ENCODE data around the gene SLC16A3. TPM values are rescaled to one million over a fixed set of nuclear protein-coding genes. Genes with fewer than 3 reads are reported as not detected.

SLC16A3 gene
- total and polyA plus RNA-seq, 2 of the 8 experiments (the other 6 are each of a cell fraction or from before 2014, with no cell fraction given): 3.8 to 8.7 TPM

DNA sequence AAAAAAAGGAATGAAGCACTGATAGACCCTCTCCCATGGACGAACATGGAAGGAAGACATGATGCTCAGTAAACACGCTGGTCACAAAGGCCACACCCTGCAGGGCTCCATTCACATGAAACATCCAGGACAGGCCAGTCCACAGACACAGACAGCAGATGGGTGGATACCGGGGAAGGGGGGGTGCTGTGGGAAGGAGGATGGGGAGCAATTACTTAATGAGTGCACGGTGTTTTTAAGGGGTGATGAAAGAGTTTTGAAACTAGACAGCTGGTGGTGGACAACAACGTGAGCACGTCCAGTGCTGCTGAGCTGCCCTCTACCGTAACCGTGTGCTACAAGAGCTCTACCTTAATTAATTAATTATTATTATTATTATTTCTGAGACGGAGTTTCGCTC, 6.0 kb upstream of the SLC16A3 start:
- no peak for TF ChIP-seq SP1 (IDR thresholded peaks at IDR 0.05; ENCODE audit: low read depth, low read length)
- no peak for TF ChIP-seq HDAC2 (IDR thresholded peaks at IDR 0.05; ENCODE audit: borderline replicate concordance in 1 of 2, low read depth in 2 of 2, low read length in 2 of 2)
- TF ChIP-seq CTBP2 (IDR thresholded peaks at IDR 0.05; ENCODE audit: borderline replicate concordance, insufficient read depth, insufficient read length, low read length): no peak
- TF ChIP-seq RNF2 (IDR thresholded peaks at IDR 0.05; ENCODE audit: borderline replicate concordance, low read depth, low read length, missing control alignments, poor library complexity, severe bottlenecking): no peak
- TF ChIP-seq PHF8 (conservative IDR thresholded peaks at IDR 0.05; ENCODE audit: low read depth, low read length): no peak
- no peak for TF ChIP-seq CBX5 (IDR thresholded peaks at IDR 0.05; ENCODE audit: low read depth, low read length)
- TF ChIP-seq KDM1A (IDR thresholded peaks at IDR 0.05; ENCODE audit: borderline replicate concordance, low read length): no peak
- no peak for TF ChIP-seq HDAC6 (IDR thresholded peaks at IDR 0.05; ENCODE audit: low read depth, low read length)
- TF ChIP-seq CBX8 (IDR thresholded peaks at IDR 0.05; ENCODE audit: borderline replicate concordance, low read depth, low read length): no peak
- no peak for TF ChIP-seq NRF1 (IDR thresholded peaks at IDR 0.05; ENCODE audit: low read depth, low read length)
- TF ChIP-seq BCL11A (IDR thresholded peaks at IDR 0.05; ENCODE audit: low read depth in 2 of 2, low read length in 2 of 2): no peak
- TF ChIP-seq BRCA1 (IDR thresholded peaks at IDR 0.05; ENCODE audit: low read depth, low read length): no peak
- FAIRE-seq (no peak), DNase-seq (ENCODE audit: low read depth in 1 of 2, low spot score in 2 of 2) (no peak)
- Histone ChIP-seq H3K4me3 (ENCODE audit: extremely low read depth in 1 of 4, insufficient read depth in 2 of 4, low read depth in 3 of 4, low read length in 4 of 4) (no peak overlapping the region), H3K4me2 (ENCODE audit: insufficient read depth in 1 of 2, low read depth in 2 of 2, low read length in 2 of 2) (no peak overlapping the region), H3K79me2 (ENCODE audit: control insufficient read depth in 1 of 2, insufficient read depth in 2 of 2, low read length in 2 of 2) (no peaks in the 10 kb centered on the region), H2BK120ac (replicated peaks; ENCODE audit: low read depth, low read length) (no peak overlapping the region), H4K91ac (replicated peaks; ENCODE audit: insufficient read length, low read length) (no peak overlapping the region), H4K5ac (ENCODE audit: insufficient read length, low read depth, low read length) (no peak overlapping the region), H3K9me3 (ENCODE audit: insufficient read depth in 2 of 2, low read depth in 1 of 2, low read length in 1 of 2) (no peaks in the 10 kb centered on the region), H3K23me2 (ENCODE audit: low read depth, low read length) (no peaks in the 10 kb centered on the region), H3K27me3 (replicated peaks in 1 of 4; ENCODE audit: control insufficient read depth in 3 of 4, extremely low read depth in 1 of 4, insufficient read depth in 3 of 4, low read length in 3 of 4) (peaks cover 0 to 17% (median 13%) of the 10 kb centered on the region in 4 experiments; a peak in 6 of 7 replicates), H4K8ac (ENCODE audit: extremely low read depth, insufficient read depth, low read length) (no peak overlapping the region), H4K20me1 (replicated peaks in 1 of 2; ENCODE audit: control insufficient read depth in 1 of 2, insufficient read depth in 2 of 2, low read length in 2 of 2) (peaks cover 0 to 4% of the 10 kb centered on the region in 2 experiments), H3K79me1 (ENCODE audit: low read depth, low read length) (no peaks in the 10 kb centered on the region; the same call in 1 of the 2 replicates), H3K23ac (ENCODE audit: insufficient read length) (no peak overlapping the region), H2BK20ac (ENCODE audit: low read length) (no peak overlapping the region), H3K18ac (ENCODE audit: extremely low read depth, low read length) (no peak overlapping the region), H2BK12ac (ENCODE audit: low read depth, low read length) (no peak overlapping the region), H2BK15ac (ENCODE audit: low read length) (no peak overlapping the region), H3K4ac (replicated peaks; ENCODE audit: insufficient read length, low read depth, low read length) (no peak overlapping the region), H3K14ac (ENCODE audit: insufficient read length) (no peak overlapping the region), H2BK5ac (ENCODE audit: low read depth, low read length) (no peak overlapping the region), H3K27ac (ENCODE audit: low read depth, low read length) (no peak overlapping the region), H3K9ac (replicated peaks in 1 of 4; ENCODE audit: extremely low read depth in 1 of 4, low read depth in 3 of 4, low read length in 3 of 4) (no peak overlapping the region), H2AK5ac (ENCODE audit: low read depth, low read length) (no peak overlapping the region), H3K56ac (replicated peaks; ENCODE audit: insufficient read length, low read depth, low read length) (no peak overlapping the region), H3K36me3 (ENCODE audit: control insufficient read depth in 2 of 4, insufficient read depth in 4 of 4, low read length in 3 of 4) (no peaks in the 10 kb centered on the region), H2AFZ (ENCODE audit: low read length) (no peak overlapping the region), H3K4me1 (replicated peaks in 1 of 4; ENCODE audit: control insufficient read depth in 3 of 4, insufficient read depth in 4 of 4, low read length in 3 of 4) (no peaks in the 10 kb centered on the region)
- CTCF ChIA-PET (ENCODE audit: partially characterized antibody): interaction anchor here (0.7 kb wide), 1 partner anchor 103 kb away, joined by 3 read pairs; no protein-coding TSS in a partner anchor
- 81% methylated on average over 10 of the region's 10 CpGs; no CpG with 5 or more reads in 1 of the 2 experiments for WGBS, 2 experiments (ENCODE audit: extremely low coverage in 1 of 2, insufficient coverage in 1 of 2, insufficient read length in 1 of 2, insufficient replicate concordance in 2 of 2, low coverage in 1 of 2, low lambda C conversion rate in 2 of 2, missing lambda C conversion rate in 1 of 2)
- POLR2A ChIA-PET (ENCODE audit: partially characterized antibody): interaction anchor here (0.6 to 0.7 kb wide), 3 partner anchors 68 to 159 kb away, joined by 3 read pairs; no protein-coding TSS in a partner anchor

Data from H1 (cell line).